Epithelial cell of proximal tubule (primary cell): ENCODE results near the gene PPFIA1. TPM values are rescaled to one million over a fixed set of nuclear protein-coding genes. Genes with fewer than 3 reads are reported as not detected.
"Not testable (repeated sequence)": the region's sequence is repeated elsewhere in the genome, so short reads cannot be mapped to it uniquely, and the experiment has no call there.

Source experiments
- DNase-seq: peaks from one replicate; pipeline ENCODE4 v3.0.0-alpha.2; 2011; ENCODE audit warnings: low read depth
- H3K4me3 ChIP-seq: 2 replicates; pipeline ENCODE4 v1.5.1; 2011; ENCODE audit warnings: low read depth, mild to moderate bottlenecking, low read length
- CTCF ChIP-seq: conservative IDR thresholded peaks from 2 replicates; pipeline ENCODE4 v1.5.1; 2012; ENCODE audit warnings: low read depth, mild to moderate bottlenecking, low read length
- total RNA-seq: library from RNA; depleted of rRNA; stranded (reverse); fragments of >200 nt; gene quantifications from 2 replicates; pipeline ENCODE4 v1.2.3, GENCODE V29; 2015

PPFIA1 gene
- total RNA-seq, 1 donor from 2014 or later: 18.0 TPM

- DNase-seq: no peak
- no peak for TF ChIP-seq CTCF
- H3K4me3 ChIP-seq: no peak overlapping the region
Observed at GRCh38 chr11:70404244-70404643, 133.8 kb downstream of the PPFIA1 start.

- no peak for DNase-seq
- no peak for TF ChIP-seq CTCF
Observed at GRCh38 chr11:70405679-70406395, 135.3 kb downstream of the PPFIA1 start.

GRCh38 chr11:70407121-70407520 lies 136.6 kb downstream of the PPFIA1 start:
- H3K4me3 ChIP-seq: no peak overlapping the region
- no peak for DNase-seq
- no peak for TF ChIP-seq CTCF

More at GRCh38 chr11:70405679-70406395, 135.3 kb downstream of the PPFIA1 start:
- no peak overlapping the region for H3K4me3 ChIP-seq

GRCh38 chr11:70407814-70408213 lies 137.3 kb downstream of the PPFIA1 start:
- H3K4me3 ChIP-seq: no peak overlapping the region
- no peak for TF ChIP-seq CTCF
- DNase-seq: no peak

GRCh38 chr11:70408326-70408725 lies 137.8 kb downstream of the PPFIA1 start:
- DNase-seq, H3K4me3 ChIP-seq: not testable (repeated sequence)

- TF ChIP-seq CTCF: no peak
- no peak for DNase-seq
- H3K4me3 ChIP-seq: no peak overlapping the region
Observed at GRCh38 chr11:70409437-70409836, 138.9 kb downstream of the PPFIA1 start.

GRCh38 chr11:70409871-70410270 lies 139.4 kb downstream of the PPFIA1 start:
- H3K4me3 ChIP-seq: no peak overlapping the region
- no peak for DNase-seq
- TF ChIP-seq CTCF: no peak
